ENCODE results near the gene ZDHHC1.

The ZDHHC1 gene

DNA sequence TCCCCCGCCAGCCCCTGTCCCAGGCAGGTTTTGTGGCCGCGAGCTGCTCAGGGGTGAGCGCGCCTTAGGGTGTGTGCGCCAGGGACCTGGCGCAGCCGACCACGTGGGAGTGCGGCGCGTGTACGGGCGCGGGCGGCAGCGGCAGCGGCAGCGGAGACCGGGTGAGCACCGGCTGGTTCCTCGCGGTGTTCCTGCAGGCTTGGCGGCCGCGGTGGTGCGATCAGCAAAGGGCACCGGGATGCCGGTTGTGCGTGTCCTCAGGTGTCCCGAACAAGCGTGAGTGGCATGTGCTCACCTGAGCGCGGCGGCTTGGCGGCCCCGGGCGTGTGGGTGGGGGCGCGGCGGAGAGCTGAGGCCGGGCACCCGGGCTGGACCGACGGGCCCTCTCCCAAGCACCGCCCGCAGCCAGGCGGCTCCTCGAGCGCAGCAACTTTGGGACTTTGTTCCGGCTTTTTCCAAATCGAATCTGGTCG is 14.3 kb upstream of the ZDHHC1 start:
- peak overlapping the region; percentile 87 for H3K4me3 Mint-ChIP-seq
- DNase-seq (ENCODE audit: low spot score in 2 of 2) (peak in 1 of 2 donors; percentile 47), ATAC-seq (ENCODE audit: low read depth) (peak; percentile 52)
- no peaks in the 10 kb centered on the region for H3K9me3 Mint-ChIP-seq
- H3K4me1 Mint-ChIP-seq, result peaks cover 23% of the 10 kb centered on the region
- H3K27ac Mint-ChIP-seq, result no peak overlapping the region
- no peaks in the 10 kb centered on the region for H3K36me3 Mint-ChIP-seq
- H3K27me3 Mint-ChIP-seq, result peaks cover 26% of the 10 kb centered on the region

DNA sequence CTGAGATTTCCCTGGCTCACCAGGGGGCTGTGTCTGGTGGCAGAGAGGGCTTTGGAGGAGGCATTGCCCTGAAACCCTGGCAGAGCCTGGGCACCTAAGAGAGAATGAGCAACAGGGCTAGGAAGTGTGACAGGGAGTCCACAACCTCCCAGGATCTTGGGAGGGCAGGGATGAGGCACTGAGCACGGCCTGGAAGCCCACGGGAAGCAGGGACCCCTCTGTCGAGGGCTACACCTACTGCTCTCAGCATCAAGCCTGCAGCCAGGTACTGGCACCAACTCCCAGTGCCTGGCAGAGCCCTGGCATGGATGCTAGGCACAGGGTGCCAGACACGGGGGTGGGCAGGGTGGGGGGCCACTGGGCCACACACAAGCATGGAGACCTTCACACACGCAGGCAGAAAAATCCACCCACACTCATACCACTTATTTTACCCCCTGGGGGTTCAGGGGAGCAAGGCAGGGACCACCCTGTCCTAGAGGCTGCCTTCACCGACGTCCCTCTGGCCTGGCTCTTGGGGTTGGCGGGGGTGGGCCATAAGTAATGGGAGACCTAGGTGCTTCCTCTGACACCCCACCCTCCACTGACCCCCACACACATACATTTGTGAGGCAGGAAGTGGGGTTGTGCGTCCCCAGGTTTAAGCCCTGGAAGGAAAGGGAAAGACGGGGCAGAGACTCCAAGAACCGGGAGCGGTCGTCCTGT is 13.7 kb upstream of the ZDHHC1 start:
- no peak overlapping the region for H3K27ac Mint-ChIP-seq
- peaks cover 19% of the 10 kb centered on the region for H3K4me1 Mint-ChIP-seq
- no peak for ATAC-seq (ENCODE audit: low read depth)
- peaks cover 26% of the 10 kb centered on the region for H3K27me3 Mint-ChIP-seq
- DNase-seq (ENCODE audit: low spot score in 2 of 2), result no peak
- H3K36me3 Mint-ChIP-seq, result no peaks in the 10 kb centered on the region
- H3K4me3 Mint-ChIP-seq, result peak overlapping the region; percentile 87
- H3K9me3 Mint-ChIP-seq, result no peaks in the 10 kb centered on the region

DNA sequence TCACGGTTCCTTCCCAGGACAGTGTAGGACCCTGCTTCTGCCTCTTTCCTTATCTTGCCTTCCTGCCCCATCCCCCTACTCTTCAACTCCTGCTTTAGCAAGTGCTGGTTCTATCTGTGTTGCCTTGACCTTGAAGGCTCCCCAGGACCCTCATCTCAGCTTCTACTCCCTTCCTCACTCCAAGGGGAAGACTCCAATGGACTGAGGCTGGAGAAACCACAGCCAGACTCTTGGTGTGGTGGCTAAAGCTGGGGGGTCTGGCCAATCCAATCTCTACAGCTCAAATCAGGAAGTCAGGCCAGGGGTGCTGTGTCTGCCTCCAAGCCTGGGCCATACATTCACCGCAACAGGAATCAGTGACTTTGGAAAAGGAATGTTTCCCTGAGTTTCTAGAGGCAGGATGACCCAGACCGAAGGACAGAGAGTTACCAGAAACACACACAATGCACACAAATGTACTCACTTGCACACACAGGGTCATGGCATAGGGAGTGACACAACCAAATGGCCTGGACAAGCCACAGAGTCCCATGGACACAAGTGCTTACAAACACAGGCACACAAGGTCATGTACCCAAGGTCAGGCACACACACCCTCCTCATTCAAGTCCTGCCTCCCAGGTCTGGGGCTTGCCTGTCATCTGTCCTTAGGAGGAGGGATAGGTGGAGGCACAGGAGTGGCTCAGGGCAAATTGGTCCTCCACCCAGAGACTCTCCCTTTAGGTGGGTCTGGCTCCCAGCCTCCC is 12.9 kb upstream of the ZDHHC1 start:
- H3K27ac Mint-ChIP-seq, result no peak overlapping the region
- DNase-seq (ENCODE audit: low spot score in 2 of 2) (no peak), ATAC-seq (ENCODE audit: low read depth) (no peak)
- H3K4me3 Mint-ChIP-seq, result peak overlapping the region; percentile 59
- peaks cover 17% of the 10 kb centered on the region for H3K4me1 Mint-ChIP-seq
- no peaks in the 10 kb centered on the region for H3K36me3 Mint-ChIP-seq
- no peaks in the 10 kb centered on the region for H3K9me3 Mint-ChIP-seq
- H3K27me3 Mint-ChIP-seq, result peaks cover 26% of the 10 kb centered on the region

DNA sequence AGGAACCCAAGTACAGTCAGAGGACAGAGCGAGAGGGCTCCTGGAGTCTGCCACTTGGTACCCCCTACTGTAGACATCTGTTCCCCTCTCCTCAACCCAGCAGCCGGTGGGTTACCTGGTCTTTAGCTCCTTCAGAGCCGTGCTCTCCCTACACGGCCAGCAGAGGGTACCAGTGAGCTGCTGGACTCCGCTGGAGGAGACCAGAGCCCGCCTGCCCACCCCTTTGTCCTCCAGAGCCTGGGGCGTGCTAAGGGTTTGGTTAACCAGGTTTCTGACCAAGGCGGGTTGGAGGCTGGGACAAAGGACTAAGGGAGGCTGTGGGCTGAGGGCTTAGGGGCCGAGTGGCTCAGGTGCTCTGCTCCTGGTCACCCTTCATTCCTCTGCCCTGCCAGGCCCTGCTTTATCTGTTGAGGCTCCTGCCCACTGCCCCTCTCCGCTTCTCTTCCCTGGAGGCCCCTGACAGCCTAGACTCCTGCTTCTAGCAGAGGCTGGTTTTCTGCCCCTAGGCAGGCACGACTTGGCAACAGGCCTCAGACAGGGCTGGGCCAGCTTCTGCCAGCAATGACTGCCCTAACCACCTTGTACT is 12.0 kb upstream of the ZDHHC1 start:
- Mint-ChIP-seq H3K4me1 (peaks cover 12% of the 10 kb centered on the region), H3K4me3 (no peak overlapping the region), H3K27me3 (peaks cover 28% of the 10 kb centered on the region), H3K27ac (no peak overlapping the region), H3K36me3 (no peaks in the 10 kb centered on the region), H3K9me3 (no peaks in the 10 kb centered on the region)
- ATAC-seq (ENCODE audit: low read depth) (peak; percentile 61), DNase-seq (ENCODE audit: low spot score in 2 of 2) (peak; percentile 48 to 57)

DNA sequence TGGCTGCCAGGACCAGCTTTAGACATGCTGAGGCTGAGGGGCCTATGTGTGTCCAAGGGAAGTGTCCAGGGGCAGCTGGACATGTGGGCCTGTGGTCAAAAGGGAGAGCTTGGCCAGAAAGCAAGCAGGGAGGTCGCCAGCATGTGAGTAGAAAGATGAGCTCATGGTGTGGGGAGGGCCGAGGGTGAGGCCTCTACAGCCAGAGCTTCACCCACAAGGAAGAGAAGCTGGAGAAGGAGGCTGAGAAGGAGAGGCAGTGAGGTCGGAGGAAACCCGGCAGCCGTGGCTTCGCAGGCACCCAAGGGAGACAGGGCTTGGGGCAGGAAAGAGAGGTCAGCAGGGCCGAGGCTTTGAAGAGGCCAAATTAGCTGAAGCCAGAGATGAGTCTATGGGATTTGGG is 10.7 kb upstream of the ZDHHC1 start:
- Mint-ChIP-seq H3K36me3 (no peaks in the 10 kb centered on the region), H3K27ac (no peak overlapping the region), H3K27me3 (peaks cover 28% of the 10 kb centered on the region), H3K4me3 (no peak overlapping the region), H3K9me3 (no peaks in the 10 kb centered on the region), H3K4me1 (peaks cover 6% of the 10 kb centered on the region)
- ATAC-seq (ENCODE audit: low read depth), result no peak
- DNase-seq (ENCODE audit: low spot score in 2 of 2), result no peak

DNA sequence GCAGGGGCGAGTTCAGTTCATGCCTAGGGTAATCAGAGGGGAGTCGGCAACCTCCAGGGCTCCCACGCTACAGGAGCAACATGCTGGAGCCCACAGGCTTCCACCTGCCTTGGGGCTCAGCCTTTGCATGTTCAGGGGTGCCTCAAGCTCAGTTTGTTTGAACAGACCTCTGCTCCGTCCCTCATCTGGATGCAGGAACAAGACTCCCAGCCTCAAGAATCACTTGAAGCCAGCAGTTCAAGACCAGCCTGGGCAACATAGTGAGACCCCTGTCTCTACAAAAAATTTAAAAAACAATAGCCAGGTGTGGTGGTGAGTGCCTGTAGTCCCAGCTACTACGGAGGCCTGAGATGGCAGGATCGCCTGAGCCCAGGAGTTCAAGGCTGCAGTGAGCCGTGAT is 9.7 kb upstream of the ZDHHC1 start:
- H3K27ac Mint-ChIP-seq, result no peak overlapping the region
- DNase-seq (ENCODE audit: low spot score in 2 of 2) (no peak), ATAC-seq (ENCODE audit: low read depth) (no peak)
- H3K9me3 Mint-ChIP-seq, result no peaks in the 10 kb centered on the region
- peaks cover 28% of the 10 kb centered on the region for H3K27me3 Mint-ChIP-seq
- H3K4me3 Mint-ChIP-seq, result no peak overlapping the region
- H3K4me1 Mint-ChIP-seq, result peaks cover 2% of the 10 kb centered on the region
- H3K36me3 Mint-ChIP-seq, result no peaks in the 10 kb centered on the region

DNA sequence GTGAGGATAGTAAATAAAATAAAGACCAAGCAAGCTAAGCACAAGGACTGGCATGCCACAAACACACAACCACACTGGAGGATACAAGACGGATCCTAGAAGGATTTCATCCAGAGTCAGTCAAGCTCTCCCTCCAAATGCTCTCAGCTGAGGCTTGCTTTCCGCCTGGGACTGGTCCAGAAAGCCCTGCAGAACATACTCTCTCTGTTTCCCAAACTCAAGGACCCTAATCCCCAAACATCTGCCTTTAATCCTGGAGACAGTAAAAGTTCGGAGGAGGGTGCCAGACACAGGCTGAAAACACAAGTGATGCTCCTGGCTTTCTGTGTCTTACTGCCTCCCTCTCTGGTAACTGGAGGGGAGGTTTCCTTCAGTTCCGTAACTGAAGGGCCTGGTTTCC is 9.3 kb upstream of the ZDHHC1 start:
- no peaks in the 10 kb centered on the region for H3K36me3 Mint-ChIP-seq
- H3K27me3 Mint-ChIP-seq, result peaks cover 28% of the 10 kb centered on the region
- DNase-seq (ENCODE audit: low spot score in 2 of 2) (no peak), ATAC-seq (ENCODE audit: low read depth) (no peak)
- no peak overlapping the region for H3K4me3 Mint-ChIP-seq
- H3K27ac Mint-ChIP-seq, result no peak overlapping the region
- H3K9me3 Mint-ChIP-seq, result no peaks in the 10 kb centered on the region
- peaks cover 2% of the 10 kb centered on the region for H3K4me1 Mint-ChIP-seq

DNA sequence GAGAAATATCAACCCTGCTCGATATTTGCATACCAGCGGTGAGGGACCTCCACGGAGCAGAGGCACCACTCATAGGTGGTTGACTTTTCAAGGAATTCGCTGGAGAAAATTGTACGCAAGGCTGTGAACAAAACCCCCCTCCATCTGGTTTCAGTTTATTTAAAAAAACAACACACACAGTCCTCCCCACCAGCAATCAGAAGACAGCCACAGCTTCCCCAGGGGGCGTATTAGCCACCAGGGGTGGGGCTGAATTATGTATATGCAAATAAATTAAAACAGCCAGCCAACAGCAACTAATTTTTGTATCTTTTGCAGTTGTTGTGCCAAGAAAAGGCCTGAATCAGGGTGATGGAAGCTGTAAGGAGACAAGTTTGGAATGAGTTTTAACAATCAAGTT is 8.8 kb upstream of the ZDHHC1 start:
- ATAC-seq (ENCODE audit: low read depth) (peak; percentile 54), DNase-seq (ENCODE audit: low spot score in 2 of 2) (no peak)
- Mint-ChIP-seq H3K36me3 (no peaks in the 10 kb centered on the region), H3K27ac (no peak overlapping the region), H3K9me3 (no peaks in the 10 kb centered on the region), H3K4me1 (peaks cover 2% of the 10 kb centered on the region), H3K4me3 (no peak overlapping the region), H3K27me3 (peaks cover 25% of the 10 kb centered on the region)

DNA sequence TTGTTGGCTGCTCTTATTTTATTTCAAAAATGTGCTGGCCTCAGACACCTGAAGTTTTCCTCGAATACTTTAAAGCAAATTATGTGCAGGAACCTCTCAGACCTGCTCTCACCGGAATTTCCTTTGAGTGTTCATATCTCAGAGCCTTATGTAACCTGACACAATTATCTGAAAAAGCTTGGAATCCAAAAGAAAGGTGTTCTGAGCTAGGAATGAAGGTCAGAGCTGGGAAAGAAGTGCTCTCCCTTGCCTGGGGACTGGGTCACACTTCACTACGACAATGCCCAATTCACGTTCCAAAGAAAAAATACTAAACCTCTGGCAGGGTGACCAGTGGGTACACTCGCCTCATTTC is 8.0 kb upstream of the ZDHHC1 start:
- Mint-ChIP-seq H3K9me3 (no peaks in the 10 kb centered on the region), H3K4me1 (peaks cover 2% of the 10 kb centered on the region), H3K27me3 (peaks cover 26% of the 10 kb centered on the region), H3K27ac (no peak overlapping the region), H3K36me3 (no peaks in the 10 kb centered on the region), H3K4me3 (no peak overlapping the region)
- DNase-seq (ENCODE audit: low spot score in 2 of 2) (no peak), ATAC-seq (ENCODE audit: low read depth) (no peak)

DNA sequence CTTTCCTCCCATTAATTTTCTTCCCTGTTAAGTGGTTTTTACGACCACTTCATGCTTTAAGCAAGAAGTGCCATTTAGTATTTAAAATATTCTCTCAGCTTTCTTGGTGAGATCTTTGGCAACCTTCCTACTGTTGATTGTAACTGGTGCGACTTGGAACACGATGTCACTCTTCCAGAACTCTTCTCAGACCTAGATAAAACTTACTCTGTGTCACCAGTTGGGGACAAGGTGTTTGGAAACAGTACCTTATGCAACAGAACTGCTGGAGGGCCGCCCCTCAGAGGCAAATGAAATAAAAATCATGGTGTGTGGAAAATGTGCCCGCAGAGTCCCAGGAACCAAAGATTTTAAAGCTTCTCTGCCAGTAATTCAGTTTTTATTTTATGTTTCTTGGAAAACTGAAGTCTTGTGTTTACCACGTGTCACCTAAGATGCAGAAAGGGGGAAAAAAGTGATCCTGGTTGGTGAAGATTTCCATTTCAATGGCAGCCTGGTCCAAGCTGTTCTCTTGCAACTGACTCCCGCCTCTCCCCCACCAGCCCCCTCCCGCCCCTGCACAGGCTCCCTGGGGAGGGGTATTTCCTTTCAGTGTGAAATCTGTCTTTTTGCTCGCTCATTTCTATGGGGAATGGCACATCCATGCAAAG is 7.5 kb upstream of the ZDHHC1 start:
- no peak overlapping the region for H3K27ac Mint-ChIP-seq
- H3K9me3 Mint-ChIP-seq, result no peaks in the 10 kb centered on the region
- ATAC-seq (ENCODE audit: low read depth), result no peak
- peaks cover 24% of the 10 kb centered on the region for H3K27me3 Mint-ChIP-seq
- peaks cover 2% of the 10 kb centered on the region for H3K4me1 Mint-ChIP-seq
- H3K4me3 Mint-ChIP-seq, result no peak overlapping the region
- DNase-seq (ENCODE audit: low spot score in 2 of 2), result no peak
- H3K36me3 Mint-ChIP-seq, result no peaks in the 10 kb centered on the region

DNA sequence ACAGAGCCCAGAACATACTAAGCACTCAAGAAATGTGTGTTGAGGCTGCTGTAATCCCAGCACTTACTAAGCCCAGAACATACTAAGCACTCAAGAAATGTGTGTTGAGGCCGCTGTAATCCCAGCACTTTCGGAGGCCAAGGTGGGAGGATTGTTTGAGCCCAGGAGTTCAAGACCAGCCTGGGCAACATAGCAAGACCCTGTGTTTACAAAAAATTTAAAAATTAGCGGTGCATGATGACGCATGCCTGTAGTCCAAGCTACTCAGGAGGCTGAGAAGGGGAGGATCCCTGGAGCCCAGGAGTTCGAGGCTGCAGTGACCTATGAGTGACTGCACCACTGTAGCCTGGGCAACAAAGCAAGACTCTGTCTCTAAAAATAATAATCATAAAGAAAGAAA is 6.7 kb upstream of the ZDHHC1 start:
- ATAC-seq (ENCODE audit: low read depth) (no peak), DNase-seq (ENCODE audit: low spot score in 2 of 2) (no peak)
- no peaks in the 10 kb centered on the region for H3K4me1 Mint-ChIP-seq
- no peak overlapping the region for H3K27ac Mint-ChIP-seq
- H3K36me3 Mint-ChIP-seq, result no peaks in the 10 kb centered on the region
- H3K4me3 Mint-ChIP-seq, result no peak overlapping the region
- H3K9me3 Mint-ChIP-seq, result no peaks in the 10 kb centered on the region
- peaks cover 24% of the 10 kb centered on the region for H3K27me3 Mint-ChIP-seq

DNA sequence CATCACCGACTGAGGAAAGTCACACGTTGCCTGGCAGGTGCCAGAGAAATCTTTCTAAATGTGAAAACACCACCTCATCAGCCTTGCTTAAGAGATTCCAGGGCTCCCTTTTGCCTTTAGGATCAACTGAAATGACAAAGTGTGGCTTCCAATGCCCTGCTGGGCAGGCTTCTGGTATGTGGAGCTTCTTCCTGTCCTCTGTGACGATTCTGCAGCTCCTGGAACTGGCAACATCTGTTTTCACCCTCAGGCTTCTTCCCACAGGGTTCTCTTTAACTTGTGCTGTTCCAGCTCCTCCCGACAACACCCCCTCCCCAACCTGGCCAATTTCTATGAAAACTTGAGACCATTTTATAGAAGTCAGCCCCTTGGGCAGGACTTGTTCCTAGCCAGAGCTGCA is 4.8 kb upstream of the ZDHHC1 start:
- Mint-ChIP-seq H3K4me3 (no peak overlapping the region), H3K4me1 (peaks cover 3% of the 10 kb centered on the region), H3K27ac (no peak overlapping the region), H3K9me3 (no peaks in the 10 kb centered on the region), H3K27me3 (peaks cover 18% of the 10 kb centered on the region), H3K36me3 (no peaks in the 10 kb centered on the region)
- ATAC-seq (ENCODE audit: low read depth) (no peak), DNase-seq (ENCODE audit: low spot score in 2 of 2) (no peak)

DNA sequence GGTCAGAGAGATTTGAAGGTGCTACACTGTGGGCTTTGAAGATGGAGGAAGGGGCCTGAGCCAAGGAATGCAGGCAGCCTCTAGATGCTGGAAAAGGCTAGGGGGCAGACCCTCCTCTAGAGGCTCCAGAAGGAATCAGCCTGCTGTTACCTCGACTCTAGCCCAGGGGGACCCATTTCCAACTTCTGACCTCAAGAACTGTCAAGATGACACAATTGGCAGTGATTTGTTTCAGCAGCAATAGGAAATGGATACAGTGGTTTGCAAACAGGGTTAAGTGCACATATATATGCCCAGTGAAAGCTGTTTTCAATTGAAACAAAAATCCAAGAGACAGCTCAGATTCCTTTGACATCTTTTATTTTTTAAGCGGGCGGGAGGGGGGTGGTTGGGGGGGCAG is 3.7 kb upstream of the ZDHHC1 start:
- peaks cover 18% of the 10 kb centered on the region for H3K27me3 Mint-ChIP-seq
- H3K36me3 Mint-ChIP-seq, result no peaks in the 10 kb centered on the region
- DNase-seq (ENCODE audit: low spot score in 2 of 2) (no peak), ATAC-seq (ENCODE audit: low read depth) (no peak)
- H3K27ac Mint-ChIP-seq, result no peak overlapping the region
- no peaks in the 10 kb centered on the region for H3K9me3 Mint-ChIP-seq
- peaks cover 3% of the 10 kb centered on the region for H3K4me1 Mint-ChIP-seq
- no peak overlapping the region for H3K4me3 Mint-ChIP-seq

DNA sequence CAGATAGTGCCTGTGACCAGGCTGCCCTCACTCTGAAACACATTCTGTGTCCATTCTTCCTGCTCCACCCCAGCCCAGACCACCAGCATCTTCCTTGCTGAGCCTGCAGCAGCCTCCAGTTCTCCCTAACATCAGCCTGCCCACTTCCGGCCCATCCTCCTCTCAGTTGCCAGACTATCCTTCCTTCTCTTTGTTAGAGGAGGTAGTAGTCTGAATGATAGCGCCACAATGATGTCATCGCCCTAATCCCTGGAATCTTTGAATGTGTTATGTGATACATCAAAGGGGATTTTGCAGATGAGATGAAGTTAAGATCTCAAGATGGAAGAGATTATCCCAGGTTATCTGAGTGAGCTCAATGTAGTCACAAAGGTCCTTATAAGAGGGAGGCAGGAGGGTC is 3.2 kb upstream of the ZDHHC1 start:
- Mint-ChIP-seq H3K4me1 (peaks cover 3% of the 10 kb centered on the region), H3K9me3 (no peaks in the 10 kb centered on the region), H3K27ac (no peak overlapping the region), H3K4me3 (no peak overlapping the region), H3K27me3 (peaks cover 18% of the 10 kb centered on the region), H3K36me3 (no peaks in the 10 kb centered on the region)
- DNase-seq (ENCODE audit: low spot score in 2 of 2) (no peak), ATAC-seq (ENCODE audit: low read depth) (no peak)

All from memory B cell (primary cell).